ENCODE data around the gene MRPL52. TPM values are rescaled to one million over a fixed set of nuclear protein-coding genes. Genes with fewer than 3 reads are reported as not detected.

MRPL52 gene
- total RNA-seq, 2 experiments from 2014 or later: 108 to 119 TPM

DNA sequence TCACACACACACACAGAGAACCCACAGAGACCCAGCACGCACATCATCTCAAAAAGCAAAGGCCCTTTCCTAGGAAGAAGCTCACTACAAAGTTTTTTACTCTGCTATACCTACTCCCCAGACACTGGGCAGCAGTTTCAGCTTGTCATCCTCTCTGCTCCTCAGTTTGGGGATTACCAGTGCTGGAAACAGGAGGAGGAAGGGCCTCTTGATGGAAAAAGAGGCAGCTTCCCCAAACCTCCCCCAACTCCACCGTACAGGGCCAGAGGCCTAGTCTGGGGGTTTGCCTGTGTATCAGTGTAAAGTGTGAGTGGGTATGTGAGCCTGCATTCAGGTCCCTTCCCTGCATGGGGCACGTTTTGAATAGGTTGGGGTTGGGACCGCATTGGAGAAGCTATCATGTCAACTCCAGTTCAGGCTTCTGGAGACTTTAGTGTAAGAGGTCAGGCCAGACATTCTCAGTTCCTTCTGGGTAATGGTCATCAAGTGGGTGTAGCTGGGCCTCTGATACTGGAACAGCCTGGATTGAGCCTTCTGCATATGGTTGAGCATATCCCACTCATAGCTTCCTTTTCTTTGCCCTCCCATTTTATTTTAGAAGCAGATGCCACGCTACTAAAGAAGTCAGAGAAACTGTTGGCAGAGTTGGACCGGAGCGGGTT is 54.5 kb downstream of the MRPL52 start:
- POLR2A ChIA-PET: interaction anchor here (1.2 to 9.2 kb wide), 3 partner anchors 11 to 295 kb away, joined by 3 to 115 read pairs (median 4); partner anchors contain the start of genes DAD1 and LRP10
- CTCF ChIA-PET: interaction anchor here (1.0 to 12.1 kb wide), 6 partner anchors 12 to 61 kb away, joined by 3 to 145 read pairs (median 6); partner anchors contain the start of gene LRP10
- peaks cover 4% of the 10 kb centered on the region for H3K36me3 Mint-ChIP-seq (ENCODE audit: low read depth)
- peaks cover 33% of the 10 kb centered on the region for H3K4me1 Mint-ChIP-seq
- peaks cover 23% of the 10 kb centered on the region for H3K27me3 Mint-ChIP-seq
- no peak overlapping the region for H3K27ac Mint-ChIP-seq
- no peaks in the 10 kb centered on the region for H3K9me3 Mint-ChIP-seq
- no peak for DNase-seq
- H3K4me3 Mint-ChIP-seq: no peak overlapping the region

Other genes with a start within 250 kb of the MRPL52 start
- gene DAD1, start 240.7 kb upstream of the MRPL52 start, total RNA-seq: 100 to 1,000 TPM; 160 to 167 TPM
- gene ABHD4, start 231.6 kb upstream of the MRPL52 start, total RNA-seq: 10 to 100 TPM; 16.7 to 20.7 TPM
- not detected for gene OR6J1, start 185.5 kb upstream of the MRPL52 start, total RNA-seq
- gene OXA1L, start 63.2 kb upstream of the MRPL52 start, total RNA-seq: 100 to 1,000 TPM; 118 to 122 TPM
- under 1 TPM; 0.38 to 0.60 TPM for gene SLC7A7, start 14.5 kb upstream of the MRPL52 start, total RNA-seq
- gene MMP14, start 6.7 kb downstream of the MRPL52 start, total RNA-seq: 1 to 10 TPM; 1.9 to 2.9 TPM
- 10 to 100 TPM; 88.5 to 98.6 TPM for gene LRP10, start 41.9 kb downstream of the MRPL52 start, total RNA-seq
- 1 to 10 TPM in 1 of 2 experiments, under 1 TPM in 1; 0.98 to 1.2 TPM for gene REM2, start 53.3 kb downstream of the MRPL52 start, total RNA-seq
- gene RBM23, start 89.3 kb downstream of the MRPL52 start, total RNA-seq: 10 to 100 TPM; 71.8 to 73.5 TPM
- 10 to 100 TPM; 46.3 to 49.8 TPM for gene PRMT5, start 99.5 kb downstream of the MRPL52 start, total RNA-seq
- gene HAUS4, start 127.2 kb downstream of the MRPL52 start, total RNA-seq: 10 to 100 TPM; 60.2 to 66.5 TPM
- gene AJUBA, start 152.7 kb downstream of the MRPL52 start, total RNA-seq: 1 to 10 TPM; 1.2 to 1.3 TPM
- 10 to 100 TPM in 1 of 2 experiments, 1 to 10 TPM in 1; 9.4 to 10.4 TPM for gene C14orf93, start 180.3 kb downstream of the MRPL52 start, total RNA-seq
- gene PSMB5, start 205.0 kb downstream of the MRPL52 start, total RNA-seq: 10 to 100 TPM; 55.0 to 57.5 TPM
- gene PSMB11, start 212.3 kb downstream of the MRPL52 start, total RNA-seq: not detected
- gene CDH24, start 227.6 kb downstream of the MRPL52 start, total RNA-seq: 1 to 10 TPM; 1.6 to 2.0 TPM

Data from activated CD4-positive, alpha-beta memory T cell treated with anti-CD3 and anti-CD28 coated beads, Interleukin-2, amount 10 ng/mL, durations not matched to agents 7 days and 5 days (primary cell).